ENCODE measurements around the gene CUZD1. TPM values are rescaled to one million over a fixed set of nuclear protein-coding genes. Genes with fewer than 3 reads are reported as not detected.
A peak's percentile ranks its signal among the peaks of the same experiment; 100 is the strongest.

Gene CUZD1
- total and polyA plus RNA-seq, 9 of the 15 experiments (the other 6 are each of a cell fraction or from before 2014, with no cell fraction given): 0.51 to 1.7 (median 1.1) TPM

DNA sequence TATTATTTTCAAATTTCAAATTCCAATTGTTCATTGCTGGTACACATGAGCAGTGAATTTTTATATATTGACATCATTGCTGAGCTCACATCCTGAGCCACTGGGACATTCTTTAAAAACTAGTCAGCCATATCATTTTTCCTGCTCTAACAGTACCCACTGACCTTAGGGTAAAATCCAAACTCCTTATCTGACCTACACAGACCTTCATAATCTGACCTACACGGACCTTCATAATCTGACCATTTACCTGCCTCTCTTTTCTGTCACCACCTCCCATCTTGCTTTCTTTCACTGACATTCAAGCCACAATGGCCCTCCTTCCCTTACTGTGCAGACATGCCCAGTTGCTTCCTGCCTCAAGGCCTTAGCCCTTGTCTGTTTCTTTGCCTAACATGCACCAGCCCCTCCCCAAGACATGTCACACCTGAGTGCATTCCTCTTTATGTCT, 16.1 kb upstream of the CUZD1 start (continued):
- TF ChIP-seq, protein P1, sequence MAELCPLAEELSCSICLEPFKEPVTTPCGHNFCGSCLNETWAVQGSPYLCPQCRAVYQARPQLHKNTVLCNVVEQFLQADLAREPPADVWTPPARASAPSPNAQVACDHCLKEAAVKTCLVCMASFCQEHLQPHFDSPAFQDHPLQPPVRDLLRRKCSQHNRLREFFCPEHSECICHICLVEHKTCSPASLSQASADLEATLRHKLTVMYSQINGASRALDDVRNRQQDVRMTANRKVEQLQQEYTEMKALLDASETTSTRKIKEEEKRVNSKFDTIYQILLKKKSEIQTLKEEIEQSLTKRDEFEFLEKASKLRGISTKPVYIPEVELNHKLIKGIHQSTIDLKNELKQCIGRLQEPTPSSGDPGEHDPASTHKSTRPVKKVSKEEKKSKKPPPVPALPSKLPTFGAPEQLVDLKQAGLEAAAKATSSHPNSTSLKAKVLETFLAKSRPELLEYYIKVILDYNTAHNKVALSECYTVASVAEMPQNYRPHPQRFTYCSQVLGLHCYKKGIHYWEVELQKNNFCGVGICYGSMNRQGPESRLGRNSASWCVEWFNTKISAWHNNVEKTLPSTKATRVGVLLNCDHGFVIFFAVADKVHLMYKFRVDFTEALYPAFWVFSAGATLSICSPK (IDR thresholded peaks at IDR 0.05; ENCODE audit: borderline replicate concordance): no peak
- TF ChIP-seq ELF1 (tag; IDR thresholded peaks at IDR 0.05) (no peak), ATF7 (IDR thresholded peaks at IDR 0.05) (0 out of 2 replicates have a peak, but pooled peaks have one; percentile 22), MYNN (IDR thresholded peaks at IDR 0.05) (no peak), MYNN (CRISPR knock-in tag; IDR thresholded peaks at IDR 0.05) (no peak), FOXP1 (CRISPR knock-in tag; IDR thresholded peaks at IDR 0.05) (no peak), SRSF9 (IDR thresholded peaks at IDR 0.05; ENCODE audit: borderline replicate concordance, low read depth, low read length) (no peak), TRIM24 (IDR thresholded peaks at IDR 0.05) (no peak), EWSR1 (IDR thresholded peaks at IDR 0.05; ENCODE audit: borderline replicate concordance, low read depth, partially characterized antibody) (no peak), U2AF2 (optimal IDR thresholded peaks at IDR 0.05; ENCODE audit: low read depth, low read length) (no peak), SMAD2 (IDR thresholded peaks at IDR 0.05; ENCODE audit: low read depth, low read length) (no peak)
- TF ChIP-seq, protein P2, sequence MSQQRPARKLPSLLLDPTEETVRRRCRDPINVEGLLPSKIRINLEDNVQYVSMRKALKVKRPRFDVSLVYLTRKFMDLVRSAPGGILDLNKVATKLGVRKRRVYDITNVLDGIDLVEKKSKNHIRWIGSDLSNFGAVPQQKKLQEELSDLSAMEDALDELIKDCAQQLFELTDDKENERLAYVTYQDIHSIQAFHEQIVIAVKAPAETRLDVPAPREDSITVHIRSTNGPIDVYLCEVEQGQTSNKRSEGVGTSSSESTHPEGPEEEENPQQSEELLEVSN (IDR thresholded peaks at IDR 0.05; ENCODE audit: borderline replicate concordance in 1 of 2, extremely low read depth in 1 of 2, insufficient read depth in 1 of 2, insufficient read length in 1 of 2, low read depth in 1 of 2, low read length in 1 of 2, poor library complexity in 1 of 2, severe bottlenecking in 1 of 2): no peak
- TF ChIP-seq, protein P3, sequence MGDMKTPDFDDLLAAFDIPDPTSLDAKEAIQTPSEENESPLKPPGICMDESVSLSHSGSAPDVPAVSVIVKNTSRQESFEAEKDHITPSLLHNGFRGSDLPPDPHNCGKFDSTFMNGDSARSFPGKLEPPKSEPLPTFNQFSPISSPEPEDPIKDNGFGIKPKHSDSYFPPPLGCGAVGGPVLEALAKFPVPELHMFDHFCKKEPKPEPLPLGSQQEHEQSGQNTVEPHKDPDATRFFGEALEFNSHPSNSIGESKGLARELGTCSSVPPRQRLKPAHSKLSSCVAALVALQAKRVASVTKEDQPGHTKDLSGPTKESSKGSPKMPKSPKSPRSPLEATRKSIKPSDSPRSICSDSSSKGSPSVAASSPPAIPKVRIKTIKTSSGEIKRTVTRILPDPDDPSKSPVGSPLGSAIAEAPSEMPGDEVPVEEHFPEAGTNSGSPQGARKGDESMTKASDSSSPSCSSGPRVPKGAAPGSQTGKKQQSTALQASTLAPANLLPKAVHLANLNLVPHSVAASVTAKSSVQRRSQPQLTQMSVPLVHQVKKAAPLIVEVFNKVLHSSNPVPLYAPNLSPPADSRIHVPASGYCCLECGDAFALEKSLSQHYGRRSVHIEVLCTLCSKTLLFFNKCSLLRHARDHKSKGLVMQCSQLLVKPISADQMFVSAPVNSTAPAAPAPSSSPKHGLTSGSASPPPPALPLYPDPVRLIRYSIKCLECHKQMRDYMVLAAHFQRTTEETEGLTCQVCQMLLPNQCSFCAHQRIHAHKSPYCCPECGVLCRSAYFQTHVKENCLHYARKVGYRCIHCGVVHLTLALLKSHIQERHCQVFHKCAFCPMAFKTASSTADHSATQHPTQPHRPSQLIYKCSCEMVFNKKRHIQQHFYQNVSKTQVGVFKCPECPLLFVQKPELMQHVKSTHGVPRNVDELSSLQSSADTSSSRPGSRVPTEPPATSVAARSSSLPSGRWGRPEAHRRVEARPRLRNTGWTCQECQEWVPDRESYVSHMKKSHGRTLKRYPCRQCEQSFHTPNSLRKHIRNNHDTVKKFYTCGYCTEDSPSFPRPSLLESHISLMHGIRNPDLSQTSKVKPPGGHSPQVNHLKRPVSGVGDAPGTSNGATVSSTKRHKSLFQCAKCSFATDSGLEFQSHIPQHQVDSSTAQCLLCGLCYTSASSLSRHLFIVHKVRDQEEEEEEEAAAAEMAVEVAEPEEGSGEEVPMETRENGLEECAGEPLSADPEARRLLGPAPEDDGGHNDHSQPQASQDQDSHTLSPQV (IDR thresholded peaks at IDR 0.05): no peak
- TF ChIP-seq, protein P4, sequence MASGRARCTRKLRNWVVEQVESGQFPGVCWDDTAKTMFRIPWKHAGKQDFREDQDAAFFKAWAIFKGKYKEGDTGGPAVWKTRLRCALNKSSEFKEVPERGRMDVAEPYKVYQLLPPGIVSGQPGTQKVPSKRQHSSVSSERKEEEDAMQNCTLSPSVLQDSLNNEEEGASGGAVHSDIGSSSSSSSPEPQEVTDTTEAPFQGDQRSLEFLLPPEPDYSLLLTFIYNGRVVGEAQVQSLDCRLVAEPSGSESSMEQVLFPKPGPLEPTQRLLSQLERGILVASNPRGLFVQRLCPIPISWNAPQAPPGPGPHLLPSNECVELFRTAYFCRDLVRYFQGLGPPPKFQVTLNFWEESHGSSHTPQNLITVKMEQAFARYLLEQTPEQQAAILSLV (tag; IDR thresholded peaks at IDR 0.05): no peak
- TF ChIP-seq, protein P5, sequence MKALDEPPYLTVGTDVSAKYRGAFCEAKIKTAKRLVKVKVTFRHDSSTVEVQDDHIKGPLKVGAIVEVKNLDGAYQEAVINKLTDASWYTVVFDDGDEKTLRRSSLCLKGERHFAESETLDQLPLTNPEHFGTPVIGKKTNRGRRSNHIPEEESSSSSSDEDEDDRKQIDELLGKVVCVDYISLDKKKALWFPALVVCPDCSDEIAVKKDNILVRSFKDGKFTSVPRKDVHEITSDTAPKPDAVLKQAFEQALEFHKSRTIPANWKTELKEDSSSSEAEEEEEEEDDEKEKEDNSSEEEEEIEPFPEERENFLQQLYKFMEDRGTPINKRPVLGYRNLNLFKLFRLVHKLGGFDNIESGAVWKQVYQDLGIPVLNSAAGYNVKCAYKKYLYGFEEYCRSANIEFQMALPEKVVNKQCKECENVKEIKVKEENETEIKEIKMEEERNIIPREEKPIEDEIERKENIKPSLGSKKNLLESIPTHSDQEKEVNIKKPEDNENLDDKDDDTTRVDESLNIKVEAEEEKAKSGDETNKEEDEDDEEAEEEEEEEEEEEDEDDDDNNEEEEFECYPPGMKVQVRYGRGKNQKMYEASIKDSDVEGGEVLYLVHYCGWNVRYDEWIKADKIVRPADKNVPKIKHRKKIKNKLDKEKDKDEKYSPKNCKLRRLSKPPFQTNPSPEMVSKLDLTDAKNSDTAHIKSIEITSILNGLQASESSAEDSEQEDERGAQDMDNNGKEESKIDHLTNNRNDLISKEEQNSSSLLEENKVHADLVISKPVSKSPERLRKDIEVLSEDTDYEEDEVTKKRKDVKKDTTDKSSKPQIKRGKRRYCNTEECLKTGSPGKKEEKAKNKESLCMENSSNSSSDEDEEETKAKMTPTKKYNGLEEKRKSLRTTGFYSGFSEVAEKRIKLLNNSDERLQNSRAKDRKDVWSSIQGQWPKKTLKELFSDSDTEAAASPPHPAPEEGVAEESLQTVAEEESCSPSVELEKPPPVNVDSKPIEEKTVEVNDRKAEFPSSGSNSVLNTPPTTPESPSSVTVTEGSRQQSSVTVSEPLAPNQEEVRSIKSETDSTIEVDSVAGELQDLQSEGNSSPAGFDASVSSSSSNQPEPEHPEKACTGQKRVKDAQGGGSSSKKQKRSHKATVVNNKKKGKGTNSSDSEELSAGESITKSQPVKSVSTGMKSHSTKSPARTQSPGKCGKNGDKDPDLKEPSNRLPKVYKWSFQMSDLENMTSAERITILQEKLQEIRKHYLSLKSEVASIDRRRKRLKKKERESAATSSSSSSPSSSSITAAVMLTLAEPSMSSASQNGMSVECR (CRISPR knock-in tag; IDR thresholded peaks at IDR 0.05): no peak
